HEK293 (cell line): ENCODE data around the gene ME2.
"Not testable (repeated sequence)": the region's sequence is repeated elsewhere in the genome, so short reads cannot be mapped to it uniquely, and the experiment has no call there.

Source experiments
- CTCF ChIP-seq: fragments of 450-650 bp; formaldehyde crosslinking; IDR thresholded peaks from 2 replicates; pipeline ENCODE4 v1.5.1; 2016; ENCODE audit warnings: missing biosample characterization, missing genetic modification characterization
- HOXC10 ChIP-seq: sonication (generic); formaldehyde crosslinking; IDR thresholded peaks from 2 replicates; pipeline ENCODE4 v1.8.1; 2023; ENCODE audit warnings: mild to moderate bottlenecking, missing genetic modification reagents
- ZBTB26 ChIP-seq: fragments of 450-650 bp; formaldehyde crosslinking; optimal IDR thresholded peaks from 2 replicates; pipeline ENCODE3; 2016; ENCODE audit warnings: missing biosample characterization, mild to moderate bottlenecking, missing genetic modification characterization
- ZNF19 ChIP-seq: fragments of 450-650 bp; formaldehyde crosslinking; IDR thresholded peaks from 2 replicates; pipeline ENCODE4; 2016; ENCODE audit warnings: missing biosample characterization, missing genetic modification characterization, low read depth
- ZNF2 ChIP-seq: fragments of 450-650 bp; formaldehyde crosslinking; IDR thresholded peaks from 2 replicates; pipeline ENCODE4 v1.5.1; 2016; ENCODE audit warnings: missing biosample characterization, missing genetic modification characterization
- ZNF768 ChIP-seq: fragments of 450-650 bp; formaldehyde crosslinking; IDR thresholded peaks from 2 replicates; pipeline ENCODE4 v1.5.1; 2018; ENCODE audit warnings: missing biosample characterization, mild to moderate bottlenecking, missing genetic modification characterization
- ZNF830 ChIP-seq: fragments of 450-650 bp; IDR thresholded peaks from 2 replicates; pipeline ENCODE4 v1.5.0; 2018; ENCODE audit warnings: missing biosample characterization, missing genetic modification characterization, low read depth, mild to moderate bottlenecking, moderate library complexity

GRCh38 chr18:50833496-50833895 is 45.4 kb upstream of the ME2 start:
- not testable (repeated sequence) for TF ChIP-seq ZBTB26 (tag by site-specific recombination); ZNF830 (tag by site-specific recombination); CTCF; ZNF768 (tag by site-specific recombination); HOXC10 (CRISPR knock-in tag); ZNF2 (tag by site-specific recombination); ZNF19 (tag by site-specific recombination)
